Fibroblast of lung (primary cell): ENCODE data around the gene TMEM178B. TPM values are rescaled to one million over a fixed set of nuclear protein-coding genes. Genes with fewer than 3 reads are reported as not detected.

ENCODE experiments used
- DNase-seq, 2 donors: peaks; one replicate each; pipeline versions ENCODE4 v3.0.0 to v3.0.0-alpha.2; 2010; ENCODE audit warnings: low read depth in 2 of 2
- H2AFZ ChIP-seq: 2 replicates; pipeline ENCODE4 v1.5.1; 2012; ENCODE audit warnings: low read length, control low read depth, inconsistent platforms
- H3K27ac ChIP-seq: 2 replicates; pipeline ENCODE4 v1.5.1; 2011; ENCODE audit warnings: low read length, control low read depth; ENCODE audit not compliant: insufficient read depth
- H3K27me3 ChIP-seq: 2 replicates; pipeline ENCODE4 v1.5.1; 2011; ENCODE audit warnings: mild to moderate bottlenecking, low read length; ENCODE audit not compliant: control insufficient read depth, insufficient read depth
- H3K36me3 ChIP-seq: 2 replicates; pipeline ENCODE4 v1.5.1; 2011; ENCODE audit warnings: low read length; ENCODE audit not compliant: control insufficient read depth, insufficient read depth
- H3K4me1 ChIP-seq: 2 replicates; pipeline ENCODE4 v1.5.1; 2011; ENCODE audit warnings: low read length; ENCODE audit not compliant: control insufficient read depth, insufficient read depth; ENCODE audit errors: extremely low read depth
- H3K4me2 ChIP-seq: 2 replicates; pipeline ENCODE4 v1.5.1; 2011; ENCODE audit warnings: low read length, control low read depth; ENCODE audit not compliant: insufficient read depth; ENCODE audit errors: extremely low read depth
- H3K4me3 ChIP-seq, 4 experiments: fragments of 200-600 bp in 1 of 4; sonication (generic) in 1 of 4; replicated peaks in 1 of 4; 2 replicates each; pipeline ENCODE4 v1.5.1; 2011 to 2016; ENCODE audit warnings: low read length in 4 of 4, low read depth in 3 of 4, mild to moderate bottlenecking in 3 of 4, control low read depth in 2 of 4, inconsistent platforms in 1 of 4, mixed read lengths in 1 of 4; ENCODE audit not compliant: insufficient read depth in 1 of 4; ENCODE audit errors: control extremely low read depth in 1 of 4
- H3K79me2 ChIP-seq: 2 replicates; pipeline ENCODE4 v1.5.1; 2012; ENCODE audit warnings: mild to moderate bottlenecking, low read length, inconsistent platforms; ENCODE audit not compliant: control insufficient read depth, insufficient read depth
- H3K9ac ChIP-seq: 2 replicates; pipeline ENCODE4 v1.5.1; 2011; ENCODE audit warnings: mild to moderate bottlenecking, low read length, control low read depth; ENCODE audit not compliant: insufficient read depth
- H3K9me3 ChIP-seq: 2 replicates; pipeline ENCODE4 v1.5.1; 2012; ENCODE audit warnings: low read depth, low read length; ENCODE audit not compliant: control insufficient read depth, insufficient read depth
- H4K20me1 ChIP-seq: 2 replicates; pipeline ENCODE4 v1.5.1; 2011; ENCODE audit warnings: low read length; ENCODE audit not compliant: control insufficient read depth, insufficient read depth; ENCODE audit errors: extremely low read depth
- EZH2 ChIP-seq: IDR thresholded peaks from 2 replicates; pipeline ENCODE4 v1.5.1; 2012; ENCODE audit warnings: low read length, control low read depth, mild to moderate bottlenecking; ENCODE audit errors: missing control alignments
- polyA plus RNA-seq, 2 donors: library from polyadenylated mRNA; depleted of rRNA in 1 of 2; stranded (reverse) in 1 of 2; unstranded in 1 of 2; fragments of >200 nt; gene quantifications; 2 replicates each; pipeline ENCODE4 v1.2.1, GENCODE V29; 2011 to 2012; ENCODE audit warnings: missing spikeins in 1 of 2
- total RNA-seq: library from RNA; depleted of rRNA; stranded (reverse); fragments of >200 nt; gene quantifications from 2 replicates; pipeline ENCODE4 v1.2.1, GENCODE V29; 2014
- TF ChIP-seq, protein P1 (sequence below), 2 donors: IDR thresholded peaks in 1 of 2; conservative IDR thresholded peaks in 1 of 2; 1 replicate in 1 of 2; 2 replicates in 1 of 2; pipeline ENCODE4 v1.5.1; 2011 to 2012; ENCODE audit warnings: low read length in 2 of 2, control low read depth in 1 of 2, inconsistent platforms in 1 of 2, low read depth in 1 of 2, mild to moderate bottlenecking in 1 of 2

Gene TMEM178B
- total and polyA plus RNA-seq, 2 donors (not counting 1 experiment from before 2014, with no cell fraction given): under 0.01 to 0.14 TPM

DNA sequence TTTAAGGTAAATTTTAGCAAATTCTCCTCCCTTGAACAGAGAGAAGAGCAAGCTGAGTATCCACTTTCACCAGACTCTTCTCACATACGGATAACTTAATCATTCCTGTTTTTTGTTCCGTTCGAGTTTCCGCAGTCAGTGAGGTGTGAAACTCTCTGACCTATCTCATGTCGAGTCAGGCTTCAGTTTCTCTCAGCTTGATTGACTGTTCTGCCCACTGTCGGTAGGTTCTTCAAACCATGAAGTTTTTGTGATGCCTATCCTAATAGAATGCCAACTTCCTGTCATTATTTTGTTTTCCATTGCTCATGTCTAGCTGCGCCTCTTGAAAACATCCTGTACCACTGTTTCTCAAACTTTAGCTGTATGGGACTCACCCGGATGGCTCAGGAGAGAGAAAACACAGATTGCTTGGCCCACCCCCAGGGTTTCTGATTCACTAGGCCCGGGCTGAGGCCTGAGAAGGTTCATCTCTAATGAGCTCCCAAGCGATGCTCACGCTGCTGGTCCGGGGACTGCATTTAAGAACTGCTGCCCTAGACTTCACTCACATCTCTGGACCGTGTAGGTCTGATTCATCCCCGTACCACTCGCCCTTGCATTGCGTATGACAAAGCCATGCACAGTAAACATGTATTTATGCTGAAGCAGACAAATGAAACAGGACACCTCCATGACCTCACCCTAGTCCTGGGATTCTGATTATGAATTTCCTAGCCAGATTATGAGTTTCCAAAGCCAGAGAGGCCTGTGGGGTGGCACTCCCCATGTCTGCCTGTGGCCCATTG lies 269.0 kb downstream of the TMEM178B start:
- Histone ChIP-seq H2AFZ (no peak overlapping the region), H3K4me2 (no peak overlapping the region), H3K4me3 (no peak overlapping the region), H3K4me1 (no peaks in the 10 kb centered on the region), H3K27me3 (no peaks in the 10 kb centered on the region), H3K79me2 (no peaks in the 10 kb centered on the region), H3K9me3 (no peaks in the 10 kb centered on the region), H3K9ac (no peak overlapping the region), H3K27ac (no peak overlapping the region), H3K36me3 (no peaks in the 10 kb centered on the region), H4K20me1 (no peaks in the 10 kb centered on the region)
- TF ChIP-seq, protein P1, sequence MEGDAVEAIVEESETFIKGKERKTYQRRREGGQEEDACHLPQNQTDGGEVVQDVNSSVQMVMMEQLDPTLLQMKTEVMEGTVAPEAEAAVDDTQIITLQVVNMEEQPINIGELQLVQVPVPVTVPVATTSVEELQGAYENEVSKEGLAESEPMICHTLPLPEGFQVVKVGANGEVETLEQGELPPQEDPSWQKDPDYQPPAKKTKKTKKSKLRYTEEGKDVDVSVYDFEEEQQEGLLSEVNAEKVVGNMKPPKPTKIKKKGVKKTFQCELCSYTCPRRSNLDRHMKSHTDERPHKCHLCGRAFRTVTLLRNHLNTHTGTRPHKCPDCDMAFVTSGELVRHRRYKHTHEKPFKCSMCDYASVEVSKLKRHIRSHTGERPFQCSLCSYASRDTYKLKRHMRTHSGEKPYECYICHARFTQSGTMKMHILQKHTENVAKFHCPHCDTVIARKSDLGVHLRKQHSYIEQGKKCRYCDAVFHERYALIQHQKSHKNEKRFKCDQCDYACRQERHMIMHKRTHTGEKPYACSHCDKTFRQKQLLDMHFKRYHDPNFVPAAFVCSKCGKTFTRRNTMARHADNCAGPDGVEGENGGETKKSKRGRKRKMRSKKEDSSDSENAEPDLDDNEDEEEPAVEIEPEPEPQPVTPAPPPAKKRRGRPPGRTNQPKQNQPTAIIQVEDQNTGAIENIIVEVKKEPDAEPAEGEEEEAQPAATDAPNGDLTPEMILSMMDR (conservative IDR thresholded peaks at IDR 0.05 in 1 of 2, IDR thresholded peaks at IDR 0.05 in 1 of 2; ENCODE audit: low read depth in 1 of 2, low read length in 2 of 2): no peak
- DNase-seq: no peak

DNA sequence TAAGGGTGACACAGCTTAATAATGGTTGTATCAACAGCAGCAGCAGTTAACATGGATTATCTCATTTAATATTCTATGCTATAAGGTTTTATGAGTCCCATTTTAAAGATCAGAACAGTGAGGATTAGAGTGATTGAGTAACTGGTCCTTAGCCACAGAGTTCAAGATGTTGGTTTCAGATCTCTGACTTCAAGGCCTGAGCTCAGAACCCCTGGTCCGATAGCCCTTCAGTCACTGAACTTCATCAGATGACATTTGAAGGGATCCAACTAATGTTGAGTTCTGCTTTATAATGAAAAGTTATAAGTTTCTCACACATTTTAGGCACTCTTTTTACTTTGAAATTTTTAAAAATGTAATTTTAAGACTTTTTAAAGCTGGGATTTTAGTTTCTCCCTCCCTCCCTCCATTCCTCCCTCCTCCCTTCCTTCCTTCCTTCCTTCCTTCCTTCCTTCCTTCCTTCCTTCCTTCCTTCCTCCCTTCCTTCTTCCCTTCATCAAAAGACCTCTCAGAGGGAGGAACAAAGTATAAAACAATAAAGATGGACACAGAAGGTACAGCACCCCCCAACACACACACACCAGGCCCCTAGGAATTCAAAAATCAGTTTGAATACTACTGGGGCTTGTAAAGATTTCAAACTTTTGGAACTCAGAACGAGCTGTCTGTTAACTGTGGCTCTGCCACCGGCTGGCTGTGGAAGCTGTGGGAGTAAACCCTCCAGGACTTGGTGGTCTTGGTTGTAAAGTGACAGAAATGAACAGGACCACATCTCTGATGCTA lies 270.5 kb downstream of the TMEM178B start:
- H3K4me3 ChIP-seq: no peak overlapping the region
- H3K27me3 ChIP-seq: no peaks in the 10 kb centered on the region
- no peak overlapping the region for H2AFZ ChIP-seq

DNA sequence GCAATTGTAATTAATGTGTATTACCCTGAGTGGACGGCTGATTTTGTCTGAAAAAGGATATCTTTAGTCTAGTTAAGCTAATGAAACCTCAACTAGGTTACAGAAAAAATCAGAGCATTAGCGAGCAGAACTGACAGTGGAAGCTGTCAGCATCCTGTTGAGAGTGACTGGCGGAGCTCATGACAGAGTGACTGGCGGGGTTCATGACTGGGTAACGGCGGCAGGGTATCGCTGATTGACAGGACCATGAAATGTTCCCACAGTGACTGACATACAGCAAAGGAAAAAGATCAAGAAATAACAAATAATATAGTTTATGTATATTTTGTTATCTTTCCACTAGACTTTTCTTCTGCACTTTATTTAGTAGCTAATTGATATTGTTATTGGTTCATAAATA lies 274.9 kb downstream of the TMEM178B start:
- H3K9ac ChIP-seq: no peak overlapping the region
- no peak for DNase-seq
- no peaks in the 10 kb centered on the region for H3K79me2 ChIP-seq
- H3K4me1 ChIP-seq: no peaks in the 10 kb centered on the region
- H3K27ac ChIP-seq: no peak overlapping the region
- no peak overlapping the region for H3K4me2 ChIP-seq
- no peaks in the 10 kb centered on the region for H3K36me3 ChIP-seq
- no peak overlapping the region for H3K4me3 ChIP-seq
- no peaks in the 10 kb centered on the region for H3K9me3 ChIP-seq
- TF ChIP-seq, protein P1 (conservative IDR thresholded peaks at IDR 0.05 in 1 of 2, IDR thresholded peaks at IDR 0.05 in 1 of 2; ENCODE audit: low read depth in 1 of 2, low read length in 2 of 2): no peak
- no peak for TF ChIP-seq EZH2
- H2AFZ ChIP-seq: no peak overlapping the region
- no peaks in the 10 kb centered on the region for H4K20me1 ChIP-seq
- no peaks in the 10 kb centered on the region for H3K27me3 ChIP-seq

More for the DNA sequence above, 270.5 kb downstream of the TMEM178B start:
- no peaks in the 10 kb centered on the region for H4K20me1 ChIP-seq
- H3K9ac ChIP-seq: no peak overlapping the region
- TF ChIP-seq, protein P1 (conservative IDR thresholded peaks at IDR 0.05 in 1 of 2, IDR thresholded peaks at IDR 0.05 in 1 of 2; ENCODE audit: low read depth in 1 of 2, low read length in 2 of 2): no peak
- TF ChIP-seq EZH2: no peak
- H3K79me2 ChIP-seq: no peaks in the 10 kb centered on the region
- no peak overlapping the region for H3K27ac ChIP-seq
- no peak overlapping the region for H3K4me2 ChIP-seq
- DNase-seq: no peak
- no peaks in the 10 kb centered on the region for H3K9me3 ChIP-seq
- no peaks in the 10 kb centered on the region for H3K36me3 ChIP-seq
- no peaks in the 10 kb centered on the region for H3K4me1 ChIP-seq
